Smooth muscle cell (in vitro differentiated cells): ENCODE measurements around the gene N4BP2L1. TPM values are rescaled to one million over a fixed set of nuclear protein-coding genes. Genes with fewer than 3 reads are reported as not detected.

Source experiments
- DNase-seq: peaks from one replicate; lab custom pipeline; 2025; ENCODE audit not compliant: unreplicated experiment; lab: John Stamatoyannopoulos, UW
- H2AFZ ChIP-seq: fragments of 200-600 bp; sonication (generic); 2 replicates; pipeline ENCODE4 v1.6.0; 2016; ENCODE audit warnings: antibody characterized with exemption, low read depth, mild to moderate bottlenecking
- H3F3A ChIP-seq: fragments of 200-600 bp; sonication (generic); 2 replicates; pipeline ENCODE4 v1.6.0; 2017; ENCODE audit warnings: antibody characterized with exemption, low read depth
- H3K27ac ChIP-seq: fragments of 200-600 bp; sonication (generic); 2 replicates; pipeline ENCODE4 v1.5.1; 2016; ENCODE audit warnings: low read depth, mild to moderate bottlenecking
- H3K27me3 ChIP-seq: fragments of 200-600 bp; sonication (generic); 2 replicates; pipeline ENCODE4 v1.6.1; 2016; ENCODE audit warnings: low read depth, mild to moderate bottlenecking
- H3K36me3 ChIP-seq: fragments of 200-600 bp; sonication (generic); 2 replicates; pipeline ENCODE4 v1.5.1; 2016; ENCODE audit warnings: low read depth
- H3K4me1 ChIP-seq: fragments of 200-600 bp; sonication (generic); 2 replicates; pipeline ENCODE4 v1.5.1; 2016; ENCODE audit warnings: low read depth
- H3K4me2 ChIP-seq: fragments of 200-600 bp; sonication (generic); 2 replicates; pipeline ENCODE4 v1.6.0; 2016; ENCODE audit warnings: mild to moderate bottlenecking
- H3K4me3 ChIP-seq: fragments of 200-600 bp; sonication (generic); 2 replicates; pipeline ENCODE4 v1.5.1; 2016; ENCODE audit warnings: mild to moderate bottlenecking
- H3K79me2 ChIP-seq: fragments of 200-600 bp; sonication (generic); 2 replicates; pipeline ENCODE4 v1.6.0; 2016; ENCODE audit warnings: low read depth, mild to moderate bottlenecking
- H3K9ac ChIP-seq: fragments of 200-600 bp; sonication (generic); 2 replicates; pipeline ENCODE4 v1.6.0; 2016; ENCODE audit warnings: low read depth
- H3K9me3 ChIP-seq: fragments of 200-600 bp; sonication (generic); replicated peaks from 2 replicates; pipeline ENCODE4 v1.5.1; 2016; ENCODE audit warnings: low read depth
- H4K20me1 ChIP-seq: fragments of 200-600 bp; sonication (generic); 2 replicates; pipeline ENCODE4 v1.6.0; 2016; ENCODE audit warnings: low read depth
- WGBS: methylation state at CpG from one replicate; pipeline ENCODE4 v1.1.7; 2016; ENCODE audit warnings: low lambda C conversion rate; 5-methylcytosine and 5-hydroxymethylcytosine counted together
- polyA plus RNA-seq: library from polyadenylated mRNA; unstranded; fragments of >200 nt; fragmentation: Nextera tagmentation; extraction: Ambion mirVana; gene quantifications from 2 replicates; pipeline ENCODE4 v1.2.1, GENCODE V29; 2016
- total RNA-seq: library from RNA; depleted of rRNA; stranded (reverse); fragments of >200 nt; gene quantifications from 2 replicates; pipeline ENCODE4 v1.2.3, GENCODE V29; 2014
- TF ChIP-seq, protein P1 (sequence below): fragments of 200-600 bp; sonication (generic); IDR thresholded peaks from 2 replicates; pipeline ENCODE4 v1.5.1; 2017; ENCODE audit warnings: borderline replicate concordance, mild to moderate bottlenecking, antibody characterized with exemption; ENCODE audit not compliant: insufficient read depth, poor library complexity, severe bottlenecking

Gene N4BP2L1
- total and polyA plus RNA-seq, 2 experiments from 2014 or later = 0.64 to 0.99 TPM

DNA sequence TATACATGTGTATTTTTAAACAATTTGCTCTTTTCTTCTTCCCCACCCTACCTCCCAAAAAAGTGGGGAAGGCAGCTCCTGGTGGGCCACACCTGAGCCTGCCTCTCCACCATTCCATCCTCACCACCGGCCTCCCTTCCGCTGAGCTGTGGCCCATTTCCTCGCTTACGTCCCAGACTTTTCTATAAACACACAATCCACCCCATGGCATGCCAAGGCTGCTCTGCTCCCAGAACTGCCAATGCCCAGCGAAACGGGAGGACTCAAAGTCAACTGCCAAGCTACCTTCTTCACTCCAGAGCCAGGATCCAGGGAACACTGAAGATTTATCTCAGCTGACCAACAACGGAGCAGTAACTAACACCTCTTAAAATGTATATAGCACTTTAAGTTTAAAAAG lies 2.8 kb downstream of the N4BP2L1 start:
- WGBS = 93% methylated on average over 7 of the region's 7 CpGs
- Histone ChIP-seq H3K4me2 (no peak overlapping the region), H4K20me1 (no peaks in the 10 kb centered on the region), H3K4me3 (no peak overlapping the region), H2AFZ (no peak overlapping the region), H3K9ac (no peak overlapping the region), H3K9me3 (no peaks in the 10 kb centered on the region), H3F3A (no peaks in the 10 kb centered on the region), H3K36me3 (no peaks in the 10 kb centered on the region), H3K27me3 (peaks cover 26% of the 10 kb centered on the region), H3K4me1 (peaks cover 6% of the 10 kb centered on the region), H3K79me2 (no peaks in the 10 kb centered on the region), H3K27ac (no peak overlapping the region)
- no peak for DNase-seq
- TF ChIP-seq, protein P1, sequence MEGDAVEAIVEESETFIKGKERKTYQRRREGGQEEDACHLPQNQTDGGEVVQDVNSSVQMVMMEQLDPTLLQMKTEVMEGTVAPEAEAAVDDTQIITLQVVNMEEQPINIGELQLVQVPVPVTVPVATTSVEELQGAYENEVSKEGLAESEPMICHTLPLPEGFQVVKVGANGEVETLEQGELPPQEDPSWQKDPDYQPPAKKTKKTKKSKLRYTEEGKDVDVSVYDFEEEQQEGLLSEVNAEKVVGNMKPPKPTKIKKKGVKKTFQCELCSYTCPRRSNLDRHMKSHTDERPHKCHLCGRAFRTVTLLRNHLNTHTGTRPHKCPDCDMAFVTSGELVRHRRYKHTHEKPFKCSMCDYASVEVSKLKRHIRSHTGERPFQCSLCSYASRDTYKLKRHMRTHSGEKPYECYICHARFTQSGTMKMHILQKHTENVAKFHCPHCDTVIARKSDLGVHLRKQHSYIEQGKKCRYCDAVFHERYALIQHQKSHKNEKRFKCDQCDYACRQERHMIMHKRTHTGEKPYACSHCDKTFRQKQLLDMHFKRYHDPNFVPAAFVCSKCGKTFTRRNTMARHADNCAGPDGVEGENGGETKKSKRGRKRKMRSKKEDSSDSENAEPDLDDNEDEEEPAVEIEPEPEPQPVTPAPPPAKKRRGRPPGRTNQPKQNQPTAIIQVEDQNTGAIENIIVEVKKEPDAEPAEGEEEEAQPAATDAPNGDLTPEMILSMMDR = no peak

DNA sequence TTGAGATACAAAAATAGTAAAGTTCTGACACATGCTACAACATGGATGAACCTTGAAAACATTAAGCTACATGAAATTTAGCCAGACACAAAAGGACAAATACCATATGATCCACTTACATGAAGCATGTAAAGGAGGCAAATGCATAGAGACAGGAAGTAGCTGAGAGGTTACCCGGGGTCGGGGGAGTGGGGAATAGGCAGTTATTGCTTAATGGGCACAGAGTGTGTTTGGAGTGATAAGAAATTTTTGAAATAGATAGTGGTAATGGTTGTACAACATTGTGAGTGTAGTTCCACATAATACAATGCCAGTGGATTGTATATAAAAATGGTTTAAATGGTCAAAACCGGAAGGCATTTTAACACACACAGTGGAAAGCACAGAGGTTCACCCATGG lies 4.3 kb downstream of the N4BP2L1 start:
- Histone ChIP-seq H3K4me2 (no peak overlapping the region), H3K9ac (no peak overlapping the region), H3F3A (no peaks in the 10 kb centered on the region), H4K20me1 (no peaks in the 10 kb centered on the region), H3K36me3 (no peaks in the 10 kb centered on the region), H3K79me2 (no peaks in the 10 kb centered on the region), H3K4me1 (peaks cover 6% of the 10 kb centered on the region), H3K27me3 (peaks cover 26% of the 10 kb centered on the region), H3K4me3 (no peak overlapping the region), H3K9me3 (no peaks in the 10 kb centered on the region), H3K27ac (no peak overlapping the region), H2AFZ (no peak overlapping the region)
- WGBS = 95% methylated on average over 3 of the region's 3 CpGs
- no peak for DNase-seq
- TF ChIP-seq, protein P1 = no peak

DNA sequence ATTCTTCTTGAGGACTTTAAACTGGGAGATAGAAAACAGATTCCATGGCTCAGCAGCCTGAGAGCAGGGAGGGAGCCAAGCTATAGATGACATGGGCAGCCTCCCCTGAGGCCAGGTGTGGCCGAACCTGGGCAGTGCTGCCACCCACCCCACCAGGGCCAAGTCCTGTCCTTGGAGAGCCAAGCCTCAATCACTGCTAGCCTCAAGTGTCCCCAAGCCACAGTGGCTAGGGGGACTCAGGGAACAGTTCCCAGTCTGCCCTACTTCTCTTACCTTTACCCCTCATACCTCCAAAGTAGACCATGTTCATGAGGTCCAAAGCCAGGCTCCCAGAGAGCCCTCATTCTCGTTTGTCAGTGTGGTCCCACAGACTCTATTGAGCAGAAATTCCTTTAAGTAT lies 8.1 kb downstream of the N4BP2L1 start:
- Histone ChIP-seq H3K4me3 (no peak overlapping the region), H3F3A (no peaks in the 10 kb centered on the region), H2AFZ (no peak overlapping the region), H4K20me1 (no peaks in the 10 kb centered on the region), H3K4me2 (no peak overlapping the region), H3K4me1 (no peaks in the 10 kb centered on the region), H3K27me3 (no peaks in the 10 kb centered on the region), H3K36me3 (no peaks in the 10 kb centered on the region), H3K79me2 (no peaks in the 10 kb centered on the region), H3K27ac (no peak overlapping the region), H3K9ac (no peak overlapping the region), H3K9me3 (no peaks in the 10 kb centered on the region)
- TF ChIP-seq, protein P1 = no peak
- no peak for DNase-seq
- 98% methylated on average over 2 of the region's 2 CpGs for WGBS

DNA sequence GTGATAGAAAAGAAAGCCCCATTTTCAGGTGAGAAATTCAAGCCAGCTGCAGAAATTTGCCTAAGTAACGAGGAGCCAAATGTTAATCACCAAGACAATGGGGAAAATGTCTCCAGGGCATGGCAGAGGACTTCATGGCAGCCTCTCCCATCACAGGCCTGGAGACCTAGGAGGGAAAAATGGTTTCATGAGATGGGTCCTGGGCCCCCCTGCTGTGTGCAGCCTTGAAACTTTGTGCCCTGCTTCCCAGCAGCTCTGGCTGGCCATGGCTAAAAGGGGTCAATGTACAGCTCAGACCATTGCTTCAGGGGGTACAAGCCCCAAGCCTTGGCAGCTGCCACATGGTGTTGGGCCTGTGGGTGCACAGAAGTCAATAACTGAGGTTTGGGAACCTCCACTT lies 9.9 kb downstream of the N4BP2L1 start:
- TF ChIP-seq, protein P1 = no peak
- H3K4me1 ChIP-seq = no peaks in the 10 kb centered on the region
- no peaks in the 10 kb centered on the region for H3K79me2 ChIP-seq
- no peaks in the 10 kb centered on the region for H3F3A ChIP-seq
- no peak overlapping the region for H3K4me3 ChIP-seq
- H3K27me3 ChIP-seq = no peaks in the 10 kb centered on the region
- H2AFZ ChIP-seq = no peak overlapping the region
- H3K9me3 ChIP-seq = no peaks in the 10 kb centered on the region
- no peaks in the 10 kb centered on the region for H4K20me1 ChIP-seq
- H3K9ac ChIP-seq = no peak overlapping the region
- 97% methylated on average over 1 of the region's 1 CpG for WGBS
- DNase-seq = no peak
- no peak overlapping the region for H3K4me2 ChIP-seq
- no peaks in the 10 kb centered on the region for H3K36me3 ChIP-seq
- no peak overlapping the region for H3K27ac ChIP-seq
